H4 (cell line): ENCODE results near the gene ESF1. TPM values are rescaled to one million over a fixed set of nuclear protein-coding genes. Genes with fewer than 3 reads are reported as not detected.
"Not testable (repeated sequence)": the region's sequence is repeated elsewhere in the genome, so short reads cannot be mapped to it uniquely, and the experiment has no call there.

ENCODE experiments used
- DNase-seq: peaks from one replicate; pipeline ENCODE4 v3.0.0-alpha.2; 2015; ENCODE audit warnings: low spot score
- total RNA-seq: library from RNA; depleted of rRNA; stranded (reverse); fragments of >200 nt; shearing (Covaris generic); gene quantifications from 2 replicates; pipeline ENCODE4 v1.2.3, GENCODE V29; 2014

Gene ESF1
- total RNA-seq, 1 experiment from 2014 or later, result 7.9 TPM

DNA sequence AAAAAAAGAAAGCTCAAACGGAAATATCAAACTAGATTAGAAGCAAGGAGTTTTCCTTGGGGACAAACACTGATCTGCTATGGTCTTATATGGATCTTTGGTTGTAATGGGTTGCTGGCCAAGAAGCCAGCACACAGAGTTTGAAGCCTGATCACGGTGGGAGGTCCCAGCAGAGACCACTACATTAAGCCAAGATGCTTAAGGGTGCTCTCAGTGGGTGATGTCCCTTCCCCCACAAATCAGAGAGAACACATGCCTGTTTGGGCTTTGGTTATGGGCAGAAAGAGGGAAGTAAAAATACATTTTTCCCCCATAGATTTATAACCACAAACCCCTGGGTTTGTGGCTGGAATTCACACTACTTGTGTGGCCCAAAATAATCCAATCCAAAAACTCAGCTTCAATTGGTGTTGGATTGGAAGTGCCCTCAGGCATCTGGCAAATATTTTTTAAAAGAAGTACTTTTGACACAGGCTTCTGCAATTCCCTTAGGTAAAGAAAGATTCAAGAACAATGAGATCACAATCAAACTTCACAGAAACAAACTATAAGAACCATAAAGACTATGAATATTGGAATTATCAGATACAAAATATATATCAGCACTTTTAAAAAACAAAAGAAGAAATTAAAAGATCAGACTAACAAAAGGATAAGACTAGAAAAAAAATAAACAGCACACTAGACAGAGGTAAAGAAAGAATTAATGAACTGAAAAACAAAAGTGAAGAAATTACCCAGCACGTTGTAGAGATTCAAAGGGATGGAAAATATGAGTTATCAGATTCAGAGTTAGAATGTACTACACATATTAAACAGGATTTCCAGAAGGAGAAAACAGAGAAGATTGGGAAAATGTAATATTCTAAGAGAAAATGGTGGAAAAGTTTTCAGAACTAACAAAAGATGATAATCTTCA lies 44.7 kb downstream of the ESF1 start:
- no peak for DNase-seq

DNA sequence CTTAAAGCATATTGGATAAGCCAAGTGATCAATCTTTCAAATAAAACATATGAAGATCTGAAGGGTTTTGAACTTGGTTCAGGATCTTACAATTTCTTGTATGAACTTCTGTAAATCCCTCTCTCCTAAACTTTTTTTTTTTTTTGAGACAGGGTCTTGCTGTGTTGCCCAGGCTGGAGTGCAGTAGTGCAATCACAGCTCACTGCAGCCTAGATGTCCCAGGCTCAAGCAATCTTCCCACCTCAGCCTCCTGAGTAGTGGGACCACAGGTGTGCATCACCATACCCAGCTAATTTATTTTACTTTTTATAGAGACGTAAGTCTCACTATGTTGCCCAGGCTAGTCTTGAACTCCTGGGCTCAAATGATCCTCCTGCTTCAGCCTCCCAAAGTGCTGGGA lies 46.5 kb downstream of the ESF1 start:
- DNase-seq, result not testable (repeated sequence)

DNA sequence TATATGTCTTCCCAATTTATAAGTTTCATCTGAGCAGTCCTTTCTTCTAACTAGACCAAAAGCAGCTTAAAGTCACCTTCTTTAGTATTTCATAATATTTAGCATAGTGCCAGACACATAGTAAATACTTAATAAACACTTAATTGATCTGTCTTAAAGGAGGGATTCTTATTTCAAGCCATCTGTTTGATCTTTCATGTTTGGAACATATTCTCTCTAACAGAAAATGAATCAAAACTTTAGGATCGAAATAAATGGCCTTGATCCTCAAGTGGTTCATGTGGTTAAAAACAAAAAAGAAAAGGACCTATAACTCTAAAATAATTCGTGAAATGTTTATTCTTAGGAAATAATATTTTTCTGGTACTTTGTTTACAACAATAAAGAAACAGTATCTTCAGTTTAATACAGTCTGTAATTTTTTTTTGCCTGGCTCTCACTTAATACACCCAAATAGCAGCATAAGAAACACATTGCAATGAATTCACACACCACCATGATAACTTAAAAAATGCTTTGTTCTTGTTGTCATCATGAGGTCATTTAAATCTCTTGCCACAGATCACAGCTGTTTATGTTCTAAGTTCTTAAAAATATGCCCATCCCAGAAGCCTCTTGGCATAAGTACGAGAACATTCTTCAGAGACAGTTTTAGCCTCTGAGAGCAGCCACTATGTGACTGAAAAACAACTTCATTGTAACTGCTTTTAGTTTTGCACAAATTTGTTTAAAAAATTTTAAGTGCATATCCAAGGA lies 48.1 kb downstream of the ESF1 start:
- no peak for DNase-seq

DNA sequence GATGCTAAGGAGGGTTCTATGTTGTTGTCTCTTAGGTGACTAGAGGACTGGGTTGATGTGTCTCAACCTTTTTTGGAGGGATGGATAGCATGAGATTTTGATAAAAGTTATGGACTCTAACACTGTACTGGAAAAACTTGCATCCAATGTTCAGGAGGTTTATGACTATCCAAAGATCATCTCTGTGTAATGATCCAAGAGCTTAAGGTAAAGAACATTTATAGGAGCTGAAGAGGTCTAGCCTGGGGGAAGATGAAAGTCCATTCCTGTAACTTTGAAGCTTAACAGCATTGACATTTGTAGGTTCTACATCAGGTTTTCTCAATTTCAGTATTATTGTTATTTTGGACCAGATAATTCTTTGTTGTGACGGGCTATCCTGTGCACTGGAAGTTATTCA lies 48.9 kb downstream of the ESF1 start:
- DNase-seq, result no peak

DNA sequence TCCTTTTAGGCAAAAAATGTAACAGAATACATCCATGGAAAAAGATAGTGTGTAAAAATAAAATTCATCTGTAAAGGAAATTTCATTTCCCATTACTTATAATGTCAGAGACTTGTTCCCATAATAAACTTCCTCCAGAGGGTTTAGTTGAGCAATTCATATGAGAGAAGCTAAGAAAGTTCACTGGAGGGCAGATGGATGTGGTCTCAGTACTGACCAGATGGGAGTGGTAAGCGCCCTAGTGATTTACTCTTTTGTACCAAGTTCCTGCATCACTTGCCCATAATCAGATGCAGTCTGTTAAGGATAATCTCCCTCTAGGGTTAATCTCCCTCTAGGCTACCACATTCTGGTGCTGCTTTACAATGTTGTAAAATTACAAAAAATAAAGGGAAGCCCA lies 61.7 kb downstream of the ESF1 start:
- DNase-seq, result no peak

DNA sequence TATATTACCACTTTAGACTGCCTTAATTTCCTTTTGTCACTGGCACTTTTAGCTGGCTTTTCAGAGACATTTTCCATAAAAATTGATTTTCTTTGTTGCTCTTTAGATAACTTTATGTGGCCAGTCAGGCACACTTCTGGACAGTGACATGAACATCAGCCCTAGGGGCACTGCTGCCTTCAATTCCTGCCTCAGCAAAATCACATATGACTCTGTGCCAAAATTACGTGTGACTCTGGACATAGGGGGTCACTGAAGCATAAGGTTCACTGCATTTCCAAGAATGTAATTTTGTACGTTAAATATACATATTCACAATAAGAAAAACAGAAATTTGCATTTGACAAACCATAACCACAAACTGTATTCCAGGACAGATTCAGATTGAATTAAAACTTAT lies 66.5 kb downstream of the ESF1 start:
- DNase-seq, result no peak

DNA sequence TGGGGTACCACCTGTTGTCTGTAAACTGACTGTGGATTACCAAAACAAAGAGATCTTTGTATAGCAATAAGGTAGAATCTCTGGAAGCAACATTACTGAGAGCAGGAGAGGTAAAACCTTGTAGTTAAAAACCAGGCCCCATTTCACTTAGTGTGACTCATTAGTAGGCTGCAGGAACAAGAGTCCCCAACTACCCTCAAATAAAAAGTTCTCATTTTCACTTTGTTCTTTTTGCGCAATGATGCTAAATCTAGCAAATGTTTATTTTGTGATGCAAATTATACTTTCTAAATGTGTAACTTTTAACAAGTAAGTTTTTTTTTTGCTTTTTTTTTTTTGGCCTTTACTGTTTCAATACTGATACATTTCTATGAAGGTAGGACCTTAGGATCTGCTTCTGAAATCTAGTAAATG lies 67.1 kb downstream of the ESF1 start:
- no peak for DNase-seq

DNA sequence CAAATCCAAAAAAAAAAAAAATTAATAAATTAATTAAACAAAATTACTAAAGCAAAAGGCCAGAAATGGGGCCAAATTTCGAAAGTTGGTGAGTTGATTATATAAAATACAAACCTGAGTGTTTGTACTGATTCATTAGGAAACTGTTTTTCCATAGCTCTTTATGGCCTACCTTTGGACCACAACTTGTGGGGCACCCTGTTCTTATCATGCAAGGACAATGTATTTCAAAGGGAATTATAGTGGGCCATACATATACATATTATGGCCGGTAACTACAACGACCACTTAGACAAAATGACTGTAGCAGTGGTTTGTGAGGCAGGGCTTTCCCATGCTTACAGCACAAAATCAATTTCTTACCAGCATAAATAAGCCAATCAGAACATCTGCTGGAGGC lies 69.5 kb downstream of the ESF1 start:
- DNase-seq, result no peak

DNA sequence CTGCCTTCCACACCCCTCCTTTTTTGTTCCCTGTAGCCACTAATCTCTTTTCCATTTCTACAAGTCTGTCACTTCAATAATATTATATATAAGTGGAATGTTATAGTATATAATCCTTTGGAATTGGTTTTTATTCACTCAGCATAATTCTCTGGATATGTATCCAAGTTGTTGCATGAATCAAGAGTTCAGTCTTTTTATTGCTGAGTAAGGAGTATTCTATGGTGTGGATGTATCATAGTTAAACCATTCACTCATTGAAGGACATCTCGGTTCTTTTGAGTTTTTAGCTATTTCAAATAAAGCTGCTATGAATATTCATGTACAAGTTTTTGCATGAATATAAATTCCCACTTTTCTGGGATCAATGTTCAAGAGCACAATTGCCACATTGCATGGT lies 76.5 kb downstream of the ESF1 start:
- DNase-seq, result no peak

DNA sequence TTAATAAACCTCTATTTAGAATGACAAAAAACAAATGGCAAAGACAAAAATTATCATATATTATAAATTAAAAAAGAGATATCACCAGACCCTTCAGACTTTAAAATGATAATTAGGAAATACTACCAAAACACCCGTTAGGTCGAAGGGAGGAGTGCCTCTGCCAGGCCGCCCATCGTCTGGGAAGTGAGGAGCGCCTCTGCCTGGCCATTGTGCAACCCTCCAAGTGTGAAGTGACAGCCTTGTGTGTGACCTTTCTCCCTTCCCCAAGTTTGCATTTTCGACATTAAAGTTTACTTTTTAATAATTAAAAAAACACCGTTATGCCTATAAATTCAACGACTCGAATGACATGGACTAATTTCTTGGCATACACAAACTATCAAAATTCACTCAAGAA lies 81.5 kb downstream of the ESF1 start:
- DNase-seq, result no peak

DNA sequence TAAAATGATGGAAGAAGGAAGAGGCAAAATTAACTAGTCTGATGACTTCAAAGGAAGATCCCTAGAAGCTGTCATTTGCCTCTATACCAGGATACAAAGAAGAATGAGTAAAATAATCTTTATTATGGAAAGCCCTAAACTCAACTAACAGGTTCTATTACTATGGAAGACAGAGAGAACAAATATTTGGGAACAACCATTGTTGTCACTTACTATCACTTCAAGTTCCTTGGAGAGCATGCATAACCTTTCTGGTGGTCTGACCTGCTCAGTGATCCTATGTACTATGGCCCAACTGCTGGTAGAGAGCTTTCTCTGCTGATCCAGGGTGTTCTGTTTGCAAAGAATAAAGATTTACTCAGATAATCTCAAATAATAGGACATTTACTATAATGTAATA lies 83.2 kb downstream of the ESF1 start:
- DNase-seq, result no peak

DNA sequence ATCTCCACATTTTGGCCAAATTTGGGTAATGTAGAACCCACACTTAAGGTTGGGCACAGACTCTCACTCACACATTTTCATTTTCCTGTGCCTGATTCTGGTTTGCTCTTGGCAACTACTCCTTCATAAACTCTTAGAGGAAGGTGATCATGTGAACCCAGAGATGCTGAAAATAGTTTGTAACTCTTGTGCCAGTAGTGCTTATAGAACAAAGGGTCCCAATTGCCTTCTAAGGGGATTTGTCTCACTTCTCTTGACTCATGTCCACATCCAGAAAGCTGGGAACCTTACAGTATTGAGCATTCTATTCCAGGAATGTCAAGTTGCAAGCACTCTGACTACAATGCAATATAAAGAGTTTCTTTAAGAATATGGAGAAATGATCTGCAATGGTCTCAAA lies 84.0 kb downstream of the ESF1 start:
- DNase-seq, result no peak

DNA sequence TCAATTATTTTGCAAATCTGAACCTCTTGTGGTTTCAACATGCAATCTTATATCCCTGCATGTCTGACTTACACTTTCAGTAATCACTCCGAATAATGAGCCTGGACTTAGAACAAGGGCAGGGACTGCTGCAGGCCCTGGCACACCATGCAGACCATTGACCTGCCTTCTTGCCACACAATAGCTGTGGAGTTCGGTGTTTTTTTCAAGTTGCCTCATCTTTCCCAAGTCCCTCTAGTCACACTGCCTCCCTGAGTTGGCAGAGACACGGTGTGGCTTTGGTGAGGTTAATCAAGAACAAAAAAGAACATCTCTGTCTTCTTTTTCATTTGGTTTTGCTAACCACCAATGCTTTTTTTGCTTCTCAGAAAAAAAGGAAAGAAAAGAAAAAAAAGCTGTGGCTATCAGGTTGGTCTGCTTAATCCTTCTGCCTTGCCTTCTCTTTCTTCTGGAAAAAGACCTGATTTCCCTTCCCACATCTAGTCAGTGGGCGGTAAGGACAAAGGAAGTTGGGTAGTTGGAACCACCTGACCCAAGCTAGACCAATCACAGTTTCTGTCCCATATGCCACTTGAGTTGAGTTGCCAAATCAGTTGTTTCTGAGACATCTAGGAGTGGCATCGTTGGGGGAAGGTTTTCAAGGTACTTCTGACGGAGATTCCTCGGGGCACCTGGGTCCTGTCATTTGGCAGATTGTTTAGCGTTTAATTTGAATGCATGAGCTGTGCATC lies 90.1 kb downstream of the ESF1 start:
- DNase-seq, result no peak

DNA sequence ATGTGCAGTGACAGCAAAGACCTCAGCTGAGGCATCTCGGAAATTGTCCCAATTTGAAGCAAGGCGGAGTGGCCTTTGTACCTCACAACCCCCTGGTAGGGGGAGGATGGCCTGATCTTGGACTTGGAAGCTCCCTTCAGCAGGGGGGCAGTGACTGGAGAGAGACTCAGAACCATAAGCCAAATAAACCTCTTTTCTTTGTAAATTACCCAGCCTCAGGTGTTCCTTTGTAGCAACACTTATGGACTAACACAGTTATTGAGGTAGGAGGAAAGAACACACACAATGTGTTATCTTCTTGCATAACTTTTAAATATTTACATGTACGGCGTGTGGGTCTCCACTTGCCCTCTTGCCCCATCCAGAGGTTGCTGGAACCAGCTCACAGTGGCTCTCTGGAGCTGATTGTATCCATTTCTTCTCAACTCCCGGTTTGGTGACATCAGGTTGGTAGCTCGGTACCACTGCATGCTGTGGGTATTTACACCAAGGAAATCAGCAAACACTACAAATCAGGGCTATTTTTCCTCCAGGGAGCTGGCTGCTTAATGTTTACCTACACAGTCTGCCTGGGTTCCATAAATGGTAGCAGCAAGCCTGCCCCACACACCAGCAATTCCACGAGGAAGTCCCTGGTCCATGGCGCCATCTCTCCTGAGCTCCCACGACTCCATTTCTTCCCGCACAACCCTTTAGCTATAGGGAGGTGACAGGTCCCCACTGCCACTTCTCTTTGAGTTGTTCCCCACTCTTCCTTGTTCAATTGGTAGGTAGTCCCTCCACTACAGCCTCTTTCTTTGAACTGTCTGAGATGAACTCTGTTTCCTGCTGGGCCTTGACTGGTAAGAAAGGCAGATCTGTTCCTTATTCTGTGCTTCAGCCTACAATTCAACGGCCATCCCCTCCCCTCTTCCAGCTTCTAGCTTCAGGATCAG lies 91.7 kb downstream of the ESF1 start:
- DNase-seq, result no peak

DNA sequence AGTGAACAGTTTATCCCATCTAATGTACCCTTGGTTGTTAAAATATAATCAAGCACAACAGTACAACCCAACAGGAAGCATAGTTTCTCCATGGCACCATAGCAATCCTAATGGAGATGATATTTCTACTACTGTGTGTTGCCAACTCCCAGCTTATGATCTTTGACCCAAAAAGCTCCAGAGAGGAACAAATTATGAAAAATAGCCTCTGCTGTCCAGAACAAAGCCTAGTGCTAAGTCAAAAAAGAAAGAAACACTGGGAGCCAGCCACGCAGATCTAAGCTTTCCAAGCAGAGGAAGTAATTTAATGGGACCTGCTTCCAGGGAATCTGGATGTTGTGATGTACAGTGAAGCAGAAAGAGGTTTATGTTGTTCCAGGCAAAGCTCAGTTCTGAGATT lies 93.8 kb downstream of the ESF1 start:
- no peak for DNase-seq

DNA sequence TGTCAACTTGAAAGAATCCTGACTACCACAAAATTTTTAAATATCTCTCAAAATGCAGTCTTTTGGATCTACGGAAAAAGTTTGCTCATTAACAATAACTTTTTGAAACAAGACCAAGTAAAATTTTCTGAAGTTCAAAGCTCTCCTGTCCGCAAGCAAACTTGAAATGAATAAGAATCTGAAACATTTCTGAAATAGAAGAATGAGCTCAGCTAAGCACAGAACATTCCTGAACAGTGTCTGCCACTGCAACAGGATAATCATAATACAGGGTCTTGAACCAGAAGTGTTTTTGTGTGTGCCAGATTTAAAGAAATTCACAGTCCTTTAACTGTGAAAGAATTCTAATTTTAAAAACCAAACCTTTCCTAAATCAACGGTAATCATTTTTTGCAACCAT lies 96.9 kb downstream of the ESF1 start:
- DNase-seq, result no peak

DNA sequence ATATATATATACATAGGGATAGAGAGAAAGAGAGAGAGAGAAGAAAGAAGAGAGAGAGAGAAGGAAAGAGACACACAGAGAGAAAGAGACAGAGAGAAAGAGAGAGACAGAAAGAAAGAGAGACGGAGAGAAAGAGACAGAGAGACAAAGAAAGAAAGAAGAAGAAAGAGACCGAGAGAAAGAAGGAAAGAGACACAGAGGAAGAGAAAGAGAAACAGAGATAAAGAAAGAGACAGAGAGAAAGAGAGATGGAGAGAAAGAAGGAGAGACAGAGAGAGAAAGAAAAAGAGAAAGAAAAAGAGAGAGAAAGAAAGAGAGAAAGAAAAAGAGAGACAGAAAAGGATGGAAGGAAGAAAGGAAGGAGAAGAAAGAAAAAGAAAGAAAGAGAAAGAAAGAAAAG lies 99.1 kb downstream of the ESF1 start:
- DNase-seq, result no peak

DNA sequence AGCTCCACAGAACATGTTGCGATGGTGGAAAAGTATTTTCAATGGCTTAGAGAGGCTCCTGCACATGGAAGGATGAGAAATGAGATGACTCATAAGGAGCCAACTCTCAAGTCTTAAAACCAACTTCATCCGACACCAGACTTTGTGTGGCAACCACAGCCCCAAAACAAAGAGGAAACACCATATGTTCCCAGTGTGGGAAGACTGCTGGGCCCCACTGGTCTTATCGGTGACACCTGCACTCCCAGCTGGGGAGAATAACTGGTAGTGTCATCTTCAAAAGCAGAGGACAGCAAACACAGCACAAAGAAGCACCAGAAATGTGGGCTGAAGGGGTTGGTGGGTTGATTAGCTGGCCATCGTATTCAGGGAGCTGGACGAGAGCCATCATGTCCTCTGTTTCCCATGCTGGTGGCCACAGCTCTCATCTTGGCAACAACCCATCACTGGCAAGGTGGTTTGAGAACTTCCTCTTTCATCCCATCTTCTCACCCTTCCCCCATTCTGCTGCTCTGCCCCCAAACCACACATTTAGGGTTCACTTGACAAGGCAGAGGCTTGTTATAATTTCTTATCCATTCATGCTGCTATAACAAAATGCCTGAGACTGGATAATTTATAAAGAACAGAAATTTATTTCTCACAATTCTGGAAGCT lies 100.0 kb downstream of the ESF1 start:
- DNase-seq, result no peak

DNA sequence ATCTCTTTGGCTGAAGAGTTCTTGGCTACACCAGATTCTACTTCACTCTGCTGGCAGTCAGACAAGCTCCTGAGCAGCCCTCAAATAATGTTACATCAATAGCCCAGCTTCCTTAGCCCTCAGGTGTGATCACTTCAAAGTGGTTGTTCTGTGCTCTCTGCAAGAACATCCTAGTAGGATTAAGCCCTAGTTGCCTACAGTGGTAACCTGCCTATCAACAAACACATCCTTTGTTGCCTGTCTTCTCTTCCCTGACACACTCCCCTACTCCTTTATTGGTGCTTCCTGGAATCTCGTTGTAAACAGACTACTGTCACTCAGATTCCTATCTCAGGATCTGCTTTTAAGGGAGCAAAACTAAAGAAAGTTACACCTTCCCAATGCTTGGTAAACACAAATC lies 100.9 kb downstream of the ESF1 start:
- DNase-seq, result no peak

DNA sequence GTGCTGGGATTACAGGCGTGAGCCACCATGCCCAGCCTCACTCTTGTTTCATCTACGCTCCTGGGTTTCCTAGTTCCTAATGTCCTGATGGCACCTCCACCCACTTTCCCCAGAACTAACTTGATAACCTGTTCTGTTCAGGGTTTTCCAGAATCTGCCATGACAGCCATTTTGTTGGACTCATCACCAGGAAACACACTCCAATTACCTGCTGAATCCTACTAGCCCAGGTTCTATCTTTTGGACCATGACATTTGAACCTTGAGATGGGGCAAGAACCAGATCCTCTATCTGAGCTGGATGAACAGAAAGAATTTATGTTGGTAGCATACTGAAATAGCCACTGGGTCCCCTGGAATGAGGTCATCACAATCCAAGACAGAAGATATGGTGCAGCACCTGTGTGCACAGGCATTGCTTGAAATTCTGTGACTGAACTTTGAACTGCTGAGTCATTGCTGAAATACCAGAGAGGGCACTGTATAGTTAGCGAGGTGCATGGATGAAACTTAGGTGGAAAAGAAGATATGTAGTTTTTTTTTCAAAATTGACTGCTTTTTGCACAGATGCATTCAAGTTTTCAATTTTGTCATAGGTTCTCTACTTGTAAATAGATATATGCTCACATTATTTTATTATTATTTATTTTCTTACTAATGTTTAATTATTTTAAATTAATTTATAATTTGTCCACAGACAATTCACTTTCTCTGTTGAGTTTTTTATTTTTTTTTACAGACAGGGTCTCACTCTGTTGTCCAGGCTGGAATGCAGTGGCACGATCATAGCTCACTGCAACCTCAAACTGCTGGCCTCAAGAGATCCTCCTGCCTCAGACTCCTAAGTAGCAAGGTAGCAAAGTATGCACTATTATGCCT lies 103.2 kb downstream of the ESF1 start:
- no peak for DNase-seq
